Activated naive CD4-positive, alpha-beta T cell treated with anti-CD3 and anti-CD28 coated beads, Interleukin-2, amount 50 U/mL, for 24 hours (primary cell): ENCODE measurements around the gene BAG5.

ENCODE experiments used
- H3K27ac Mint-ChIP-seq: one replicate; pipeline ENCODE4 v1.8.0; 2021; ENCODE audit warnings: mild to moderate bottlenecking, mixed read lengths
- H3K27me3 Mint-ChIP-seq: one replicate; pipeline ENCODE4 v1.8.0; 2021; ENCODE audit warnings: mixed read lengths
- H3K36me3 Mint-ChIP-seq: one replicate; pipeline ENCODE4 v1.8.0; 2021; ENCODE audit warnings: mixed read lengths
- H3K4me1 Mint-ChIP-seq: one replicate; pipeline ENCODE4 v1.8.0; 2021; ENCODE audit warnings: mixed read lengths
- H3K4me3 Mint-ChIP-seq: one replicate; pipeline ENCODE4 v1.8.0; 2021; ENCODE audit warnings: mild to moderate bottlenecking, mixed read lengths
- H3K9me3 Mint-ChIP-seq: one replicate; pipeline ENCODE4 v1.8.0; 2021; ENCODE audit warnings: mixed read lengths

Gene BAG5

GRCh38 chr14:103533999-103534575 is 28.4 kb downstream of the BAG5 start:
- Mint-ChIP-seq H3K27ac (no peak overlapping the region), H3K4me3 (no peak overlapping the region), H3K9me3 (no peaks in the 10 kb centered on the region), H3K36me3 (no peaks in the 10 kb centered on the region), H3K27me3 (no peaks in the 10 kb centered on the region), H3K4me1 (peaks cover 22% of the 10 kb centered on the region)

DNA sequence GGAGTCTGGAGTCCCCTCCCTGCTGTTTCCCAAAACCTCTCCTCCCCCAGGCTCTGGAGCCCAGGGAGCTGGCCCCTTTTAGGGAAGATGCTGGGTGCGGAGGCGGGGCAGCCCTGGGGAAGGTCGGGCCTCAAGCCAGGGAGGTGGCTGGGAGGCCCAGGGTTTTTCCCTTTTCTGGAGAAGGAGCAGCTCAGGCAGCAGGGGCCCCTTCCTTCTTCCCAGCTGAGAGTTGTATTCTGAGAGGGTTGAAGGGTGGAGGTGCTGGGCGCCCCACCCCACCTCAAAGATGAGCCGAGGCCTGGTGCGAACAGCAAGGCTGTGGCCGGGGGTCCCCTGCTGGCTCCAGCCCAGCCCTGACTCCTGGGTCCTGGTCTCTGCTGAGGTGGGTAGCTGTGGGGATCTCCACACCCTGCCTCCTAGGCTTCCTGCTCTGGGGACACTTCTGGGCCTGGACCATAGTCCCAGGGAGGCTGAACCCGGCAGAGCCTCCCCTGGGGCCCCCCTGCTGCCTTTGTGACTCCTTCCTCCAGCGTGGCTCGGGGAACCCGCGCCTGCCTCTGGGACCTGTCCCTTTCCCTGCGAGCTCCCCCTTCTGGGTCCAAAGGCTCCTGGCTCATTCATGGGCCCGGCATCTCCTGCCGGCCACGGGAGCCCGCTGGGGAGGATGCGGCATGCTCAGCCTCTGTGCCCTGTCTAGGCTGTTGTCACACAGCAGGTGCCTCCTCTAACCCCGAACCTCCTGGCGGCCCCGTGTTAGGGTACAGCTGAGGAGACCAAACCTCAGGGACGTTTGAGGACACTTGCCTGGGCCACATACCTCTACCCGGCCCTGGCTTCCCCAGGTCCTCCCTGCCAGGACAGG is 29.1 kb downstream of the BAG5 start:
- Mint-ChIP-seq H3K9me3 (no peaks in the 10 kb centered on the region), H3K27me3 (no peaks in the 10 kb centered on the region), H3K27ac (no peak overlapping the region), H3K4me1 (peaks cover 22% of the 10 kb centered on the region), H3K4me3 (no peak overlapping the region), H3K36me3 (no peaks in the 10 kb centered on the region)

GRCh38 chr14:103532216-103533136 is 30.0 kb downstream of the BAG5 start:
- Mint-ChIP-seq H3K4me1 (peaks cover 28% of the 10 kb centered on the region), H3K36me3 (no peaks in the 10 kb centered on the region), H3K27me3 (no peaks in the 10 kb centered on the region), H3K27ac (no peak overlapping the region), H3K4me3 (no peak overlapping the region), H3K9me3 (no peaks in the 10 kb centered on the region)

- Mint-ChIP-seq H3K9me3 (no peaks in the 10 kb centered on the region), H3K4me1 (peaks cover 34% of the 10 kb centered on the region), H3K27ac (peak overlapping the region; percentile 85), H3K36me3 (no peaks in the 10 kb centered on the region), H3K27me3 (no peaks in the 10 kb centered on the region), H3K4me3 (peak overlapping the region; percentile 47)
Observed at GRCh38 chr14:103531421-103532215, 30.8 kb downstream of the BAG5 start.

DNA sequence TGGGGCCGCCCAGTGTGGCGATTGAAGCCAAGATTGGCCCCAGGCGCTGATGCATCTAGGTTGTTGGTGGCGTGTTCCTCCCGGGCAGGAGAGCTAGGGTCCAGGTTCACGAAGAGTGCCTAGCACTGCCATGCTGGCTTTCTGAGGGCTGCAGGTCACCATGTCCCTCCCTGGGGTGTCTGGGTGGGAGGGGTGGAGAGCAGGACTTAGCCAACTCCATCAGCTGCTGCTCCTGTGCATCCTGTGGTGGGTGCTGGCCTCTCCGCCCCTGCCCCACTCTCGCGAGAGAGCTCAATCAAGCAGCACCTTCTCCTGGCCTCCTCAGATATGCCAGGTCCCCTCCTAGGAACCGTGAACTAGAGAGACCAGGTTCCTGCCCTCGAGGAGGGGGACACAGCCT is 31.6 kb downstream of the BAG5 start:
- Mint-ChIP-seq H3K36me3 (no peaks in the 10 kb centered on the region), H3K4me3 (peak overlapping the region; percentile 97), H3K4me1 (peaks cover 34% of the 10 kb centered on the region), H3K27me3 (no peaks in the 10 kb centered on the region), H3K27ac (peak overlapping the region; percentile 85), H3K9me3 (no peaks in the 10 kb centered on the region)

DNA sequence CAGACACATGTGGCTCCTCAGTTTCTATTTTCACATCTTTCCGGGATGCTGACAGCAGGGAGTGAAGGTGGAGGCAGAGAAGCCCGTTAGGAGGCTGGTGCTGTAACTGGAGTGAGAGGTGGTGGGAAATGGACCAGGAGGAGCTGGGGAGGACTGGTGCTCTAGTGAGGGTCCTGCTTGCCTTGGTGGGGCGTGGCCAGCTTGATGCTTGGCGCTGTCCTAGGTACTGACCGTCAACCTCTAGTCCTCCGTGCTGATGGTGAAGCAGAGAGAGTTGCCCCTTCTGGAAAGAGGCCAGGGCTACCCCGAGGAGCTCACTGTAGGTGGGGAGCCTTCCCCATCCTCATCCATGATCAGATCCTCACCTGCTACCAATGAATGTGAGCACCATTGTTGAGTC is 32.1 kb downstream of the BAG5 start:
- no peaks in the 10 kb centered on the region for H3K27me3 Mint-ChIP-seq
- peak overlapping the region; percentile 59 for H3K27ac Mint-ChIP-seq
- peak overlapping the region; percentile 97 for H3K4me3 Mint-ChIP-seq
- H3K4me1 Mint-ChIP-seq = peaks cover 34% of the 10 kb centered on the region
- H3K9me3 Mint-ChIP-seq = no peaks in the 10 kb centered on the region
- no peaks in the 10 kb centered on the region for H3K36me3 Mint-ChIP-seq

GRCh38 chr14:103529383-103530365 is 32.8 kb downstream of the BAG5 start:
- peaks cover 34% of the 10 kb centered on the region for H3K4me1 Mint-ChIP-seq
- peak overlapping the region; percentile 97 for H3K4me3 Mint-ChIP-seq
- H3K27me3 Mint-ChIP-seq = no peaks in the 10 kb centered on the region
- H3K27ac Mint-ChIP-seq = peak overlapping the region; percentile 99
- H3K9me3 Mint-ChIP-seq = no peaks in the 10 kb centered on the region
- H3K36me3 Mint-ChIP-seq = no peaks in the 10 kb centered on the region

- no peaks in the 10 kb centered on the region for H3K36me3 Mint-ChIP-seq
- H3K9me3 Mint-ChIP-seq = no peaks in the 10 kb centered on the region
- H3K27ac Mint-ChIP-seq = peak within 1 kb of the TSS; percentile 99
- peak within 1 kb of the TSS; percentile 97 for H3K4me3 Mint-ChIP-seq
- peaks cover 34% of the 10 kb centered on the region for H3K4me1 Mint-ChIP-seq
- peaks cover under 1% of the 10 kb centered on the region for H3K27me3 Mint-ChIP-seq
Observed at GRCh38 chr14:103528587-103529382, 33.7 kb downstream of the BAG5 start, which contains the start of gene TRMT61A. Gene TRMT61A (plus strand): TSS chr14:103529196. CDS start chr14:103529979, 783 bp downstream.

GRCh38 chr14:103528146-103528586 is 34.3 kb downstream of the BAG5 start:
- no peaks in the 10 kb centered on the region for H3K9me3 Mint-ChIP-seq
- H3K27ac Mint-ChIP-seq = no peak overlapping the region
- peak overlapping the region; percentile 97 for H3K4me3 Mint-ChIP-seq
- no peaks in the 10 kb centered on the region for H3K36me3 Mint-ChIP-seq
- H3K4me1 Mint-ChIP-seq = peaks cover 34% of the 10 kb centered on the region
- H3K27me3 Mint-ChIP-seq = peaks cover 4% of the 10 kb centered on the region

DNA sequence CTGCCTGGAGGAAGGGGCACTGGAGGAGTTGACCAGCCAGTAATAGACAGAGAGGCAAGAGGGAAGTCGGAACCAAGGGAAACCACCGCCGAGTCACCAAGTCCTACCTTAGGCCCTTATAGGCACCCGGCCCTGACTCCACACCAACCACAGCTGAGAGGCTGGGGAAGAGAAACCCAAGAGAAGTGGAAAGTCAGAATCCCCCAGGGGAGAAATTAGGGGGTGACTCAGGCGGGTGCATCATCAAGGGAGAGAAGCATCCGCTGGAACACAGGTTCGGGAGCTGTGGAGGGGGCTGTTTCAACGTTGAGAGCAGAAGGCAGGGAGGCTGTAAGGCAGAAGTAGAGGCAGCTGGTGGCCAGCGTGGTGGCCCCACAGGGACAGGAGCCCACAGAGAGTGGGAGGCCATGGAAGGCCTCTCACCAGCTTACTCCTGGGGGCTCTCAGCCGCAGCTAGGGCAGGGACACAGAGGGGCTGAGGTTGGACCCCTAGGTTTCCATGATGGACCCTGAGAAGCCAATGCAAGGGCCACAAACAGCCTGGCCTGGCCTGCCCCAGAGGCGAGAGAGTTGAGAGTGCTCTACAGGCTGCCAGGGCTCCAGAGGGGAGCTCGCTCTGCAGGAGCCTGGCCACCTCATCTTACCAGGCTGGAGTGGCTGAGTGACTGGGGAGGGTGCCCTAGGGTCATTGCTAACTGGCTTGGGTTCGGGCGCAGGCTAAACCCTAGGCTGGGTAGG is 34.9 kb downstream of the BAG5 start:
- H3K4me1 Mint-ChIP-seq = peaks cover 34% of the 10 kb centered on the region
- H3K27me3 Mint-ChIP-seq = peaks cover 4% of the 10 kb centered on the region
- H3K27ac Mint-ChIP-seq = peak overlapping the region; percentile 80

DNA sequence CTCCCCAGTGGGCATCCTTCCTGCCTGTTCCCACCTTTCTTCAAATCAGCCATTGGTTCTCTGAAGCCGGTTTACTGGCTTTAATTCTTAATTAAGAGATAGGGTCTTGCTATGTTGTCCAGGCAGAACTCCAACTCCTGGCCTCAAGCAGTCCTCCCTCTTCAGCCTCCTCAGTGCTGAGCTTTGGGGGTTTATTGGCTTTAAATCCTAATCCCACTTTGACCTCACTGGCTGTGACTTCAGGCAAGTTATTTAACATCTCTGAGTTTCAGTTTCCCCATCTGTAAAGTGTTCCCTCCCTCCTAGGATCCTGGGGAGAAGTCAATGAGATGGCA is 35.6 kb downstream of the BAG5 start:
- Mint-ChIP-seq H3K27ac (no peak overlapping the region), H3K4me3 (no peak overlapping the region), H3K9me3 (no peaks in the 10 kb centered on the region), H3K36me3 (no peaks in the 10 kb centered on the region), H3K27me3 (peaks cover 4% of the 10 kb centered on the region), H3K4me1 (peaks cover 34% of the 10 kb centered on the region)

More for the DNA sequence above, 34.9 kb downstream of the BAG5 start:
- Mint-ChIP-seq H3K4me3 (peak overlapping the region; percentile 69), H3K36me3 (no peaks in the 10 kb centered on the region), H3K9me3 (no peaks in the 10 kb centered on the region)

GRCh38 chr14:103526247-103526913 is 36.1 kb downstream of the BAG5 start:
- Mint-ChIP-seq H3K36me3 (no peaks in the 10 kb centered on the region), H3K9me3 (no peaks in the 10 kb centered on the region), H3K27ac (no peak overlapping the region), H3K27me3 (peaks cover 4% of the 10 kb centered on the region), H3K4me1 (peaks cover 31% of the 10 kb centered on the region), H3K4me3 (no peak overlapping the region)
